ENCODE results near the gene OASL.

- TF ChIP-seq, protein P1, sequence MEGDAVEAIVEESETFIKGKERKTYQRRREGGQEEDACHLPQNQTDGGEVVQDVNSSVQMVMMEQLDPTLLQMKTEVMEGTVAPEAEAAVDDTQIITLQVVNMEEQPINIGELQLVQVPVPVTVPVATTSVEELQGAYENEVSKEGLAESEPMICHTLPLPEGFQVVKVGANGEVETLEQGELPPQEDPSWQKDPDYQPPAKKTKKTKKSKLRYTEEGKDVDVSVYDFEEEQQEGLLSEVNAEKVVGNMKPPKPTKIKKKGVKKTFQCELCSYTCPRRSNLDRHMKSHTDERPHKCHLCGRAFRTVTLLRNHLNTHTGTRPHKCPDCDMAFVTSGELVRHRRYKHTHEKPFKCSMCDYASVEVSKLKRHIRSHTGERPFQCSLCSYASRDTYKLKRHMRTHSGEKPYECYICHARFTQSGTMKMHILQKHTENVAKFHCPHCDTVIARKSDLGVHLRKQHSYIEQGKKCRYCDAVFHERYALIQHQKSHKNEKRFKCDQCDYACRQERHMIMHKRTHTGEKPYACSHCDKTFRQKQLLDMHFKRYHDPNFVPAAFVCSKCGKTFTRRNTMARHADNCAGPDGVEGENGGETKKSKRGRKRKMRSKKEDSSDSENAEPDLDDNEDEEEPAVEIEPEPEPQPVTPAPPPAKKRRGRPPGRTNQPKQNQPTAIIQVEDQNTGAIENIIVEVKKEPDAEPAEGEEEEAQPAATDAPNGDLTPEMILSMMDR (IDR thresholded peaks at IDR 0.05; ENCODE audit: poor library complexity, severe bottlenecking) = no peak
- TF ChIP-seq SMC3 (conservative IDR thresholded peaks at IDR 0.05; ENCODE audit: poor library complexity) = no peak
- TF ChIP-seq TAF1 (IDR thresholded peaks at IDR 0.05; ENCODE audit: low read depth) = no peak
- no peak for TF ChIP-seq EZH2 (IDR thresholded peaks at IDR 0.05; ENCODE audit: borderline replicate concordance, insufficient read depth, low read length, poor library complexity, severe bottlenecking)
- TF ChIP-seq MXI1 (conservative IDR thresholded peaks at IDR 0.05; ENCODE audit: poor library complexity, severe bottlenecking) = no peak
Observed at GRCh38 chr12:121001841-121002483, 37.1 kb downstream of the OASL start.
